ENCODE results near the gene PDE1A. TPM values are rescaled to one million over a fixed set of nuclear protein-coding genes. Genes with fewer than 3 reads are reported as not detected.

The PDE1A gene
- total and polyA plus RNA-seq, 7 donors, result 0.92 to 4.2 (median 1.8) TPM

DNA sequence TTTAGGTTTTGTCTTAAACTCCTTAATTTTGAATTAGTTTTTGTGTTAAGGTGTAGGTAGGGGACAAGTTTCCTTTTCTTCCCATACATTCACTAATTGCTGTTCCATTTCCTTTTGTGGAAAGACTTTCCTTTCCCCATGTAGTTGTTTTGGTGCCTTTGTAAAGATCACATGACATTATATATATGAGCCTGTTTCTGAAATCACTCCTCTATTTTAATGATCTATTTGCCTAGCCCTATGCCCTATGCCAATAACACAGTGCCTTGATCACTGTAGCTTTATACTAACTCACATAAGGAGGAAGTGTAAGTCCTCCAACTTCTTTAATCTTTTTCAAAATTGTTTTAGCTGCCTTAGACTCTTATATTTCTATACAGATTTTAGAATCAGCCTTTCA is 229.3 kb downstream of the PDE1A start:
- no peaks in the 10 kb centered on the region for H3K36me3 ChIP-seq (ENCODE audit: insufficient read depth in 1 of 2, low read depth in 1 of 2)
- H3K4me3 ChIP-seq, result no peak overlapping the region
- H3K27ac ChIP-seq, result no peak overlapping the region
- ATAC-seq (no peak), DNase-seq (no peak)
- no peaks in the 10 kb centered on the region for H3K4me1 ChIP-seq
- intact Hi-C loops (cut with DNase I), result no loop called here
- no peaks in the 10 kb centered on the region for H3K9me3 ChIP-seq
- H3K27me3 ChIP-seq (ENCODE audit: insufficient read depth in 3 of 3, low read length in 2 of 3), result no peaks in the 10 kb centered on the region
- no peak for TF ChIP-seq CTCF (IDR thresholded peaks at IDR 0.05)

GRCh38 chr2:182193291-182193690 is 233.5 kb downstream of the PDE1A start:
- TF ChIP-seq CTCF (IDR thresholded peaks at IDR 0.05), result no peak
- intact Hi-C loops (cut with DNase I), result no loop called here

DNA sequence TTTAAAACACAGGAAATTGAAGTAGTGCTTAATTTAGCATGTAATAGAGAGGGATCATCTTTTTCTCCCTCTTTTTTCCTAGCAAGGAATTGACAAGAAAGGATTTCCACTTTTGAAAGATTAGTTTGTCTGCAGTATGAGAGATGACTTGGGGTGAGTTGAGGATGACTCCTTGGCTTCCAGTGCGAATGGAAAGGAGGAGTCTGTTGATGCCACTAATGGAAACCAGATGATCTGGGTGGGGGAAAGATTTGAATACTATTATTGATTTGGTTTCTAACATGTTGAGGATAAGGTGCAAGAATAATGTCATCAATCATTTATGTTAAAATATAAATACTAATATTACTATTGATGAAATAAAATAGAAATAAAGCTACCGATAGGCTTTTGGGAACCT is 235.8 kb downstream of the PDE1A start:
- ATAC-seq, result no peak
- WGBS, 3 donors, result 85 to 91% (median 89%) methylated on average over 2 of the region's 2 CpGs
- no peak for TF ChIP-seq CTCF (IDR thresholded peaks at IDR 0.05)

More at GRCh38 chr2:182193291-182193690, 233.5 kb downstream of the PDE1A start:
- no peak overlapping the region for H3K4me3 ChIP-seq
- DNase-seq (no peak), ATAC-seq (no peak)
- no peaks in the 10 kb centered on the region for H3K4me1 ChIP-seq
- 86 to 92% (median 88%) methylated on average over 5 of the region's 5 CpGs for WGBS, 3 donors
- H3K9me3 ChIP-seq, result no peaks in the 10 kb centered on the region
- no peak overlapping the region for H3K27ac ChIP-seq
- no peaks in the 10 kb centered on the region for H3K36me3 ChIP-seq (ENCODE audit: insufficient read depth in 1 of 2, low read depth in 1 of 2)
- H3K27me3 ChIP-seq (ENCODE audit: insufficient read depth in 3 of 3, low read length in 2 of 3), result no peaks in the 10 kb centered on the region

DNA sequence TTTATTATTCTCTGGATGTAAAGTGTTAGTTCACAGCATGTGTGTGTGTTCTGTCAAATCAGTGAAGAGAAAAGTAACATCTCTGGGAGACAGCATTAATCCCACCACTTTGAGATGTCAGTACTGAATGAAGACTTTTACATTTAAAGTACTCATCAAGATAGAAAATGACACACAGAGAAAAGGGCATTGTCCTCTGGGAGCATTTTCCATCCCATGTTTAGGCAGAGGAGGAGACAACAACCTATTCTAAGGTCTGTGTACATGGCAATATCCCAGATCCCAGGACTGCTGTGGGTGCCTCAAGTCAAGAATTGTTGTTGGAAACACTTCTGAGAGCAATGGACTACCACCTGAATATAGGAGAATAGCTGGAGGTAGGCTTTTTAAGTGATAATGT is 239.7 kb downstream of the PDE1A start:
- no peak for DNase-seq
- ATAC-seq, result no peak
- Histone ChIP-seq H3K27ac (no peak overlapping the region), H3K4me1 (no peaks in the 10 kb centered on the region), H3K9me3 (peaks cover 5% of the 10 kb centered on the region), H3K36me3 (ENCODE audit: insufficient read depth in 1 of 2, low read depth in 1 of 2) (no peaks in the 10 kb centered on the region), H3K4me3 (no peak overlapping the region), H3K27me3 (ENCODE audit: insufficient read depth in 3 of 3, low read length in 2 of 3) (no peaks in the 10 kb centered on the region)
- TF ChIP-seq CTCF (IDR thresholded peaks at IDR 0.05), result no peak
- intact Hi-C loops (cut with DNase I), result loop anchor here (5.0 kb wide), 1 partner anchor 465 kb away; no protein-coding TSS in a partner anchor

More for the DNA sequence above, 235.8 kb downstream of the PDE1A start:
- Histone ChIP-seq H3K36me3 (ENCODE audit: insufficient read depth in 1 of 2, low read depth in 1 of 2) (no peaks in the 10 kb centered on the region), H3K9me3 (no peaks in the 10 kb centered on the region), H3K4me1 (no peaks in the 10 kb centered on the region), H3K27ac (no peak overlapping the region), H3K27me3 (ENCODE audit: insufficient read depth in 3 of 3, low read length in 2 of 3) (no peaks in the 10 kb centered on the region), H3K4me3 (no peak overlapping the region)
- intact Hi-C loops (cut with DNase I), result no loop called here
- DNase-seq, result no peak

DNA sequence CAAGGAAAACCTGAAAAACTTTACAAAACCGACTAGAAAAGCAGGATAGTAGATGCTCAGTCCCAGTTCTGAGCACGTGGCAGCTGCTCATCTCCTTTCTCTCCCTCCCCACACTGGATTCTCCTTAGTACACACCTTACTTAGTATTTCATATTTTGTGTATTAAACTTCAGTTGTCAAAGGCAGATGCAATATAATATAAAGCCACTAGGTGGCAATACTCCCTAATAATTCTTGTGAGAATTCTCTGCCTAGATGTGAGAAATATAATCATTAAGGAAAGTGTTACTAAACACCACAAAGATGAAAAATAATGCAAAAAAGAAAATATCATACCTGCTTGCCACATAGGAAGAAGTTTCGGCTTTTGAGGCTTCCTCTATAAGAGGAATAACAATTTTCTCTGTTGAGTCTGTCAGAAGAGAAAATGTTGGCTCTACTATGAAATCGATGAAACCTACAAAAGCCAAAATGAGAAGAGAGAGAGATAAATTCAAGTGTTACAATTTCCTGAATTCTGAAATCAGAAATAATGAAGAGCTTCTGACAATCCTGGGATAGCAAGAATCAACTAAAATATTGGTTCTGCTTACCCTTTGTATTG is 240.6 kb downstream of the PDE1A start:
- peaks cover 5% of the 10 kb centered on the region for H3K9me3 ChIP-seq
- 30 to 37% (median 34%) methylated on average over 4 of the region's 4 CpGs for WGBS, 3 donors
- ATAC-seq (peak in 1 of 4 donors; percentile 37), DNase-seq (no peak)
- H3K27ac ChIP-seq, result no peak overlapping the region
- intact Hi-C loops (cut with DNase I), result loop anchor here (5.0 kb wide), 1 partner anchor 466 kb away; no protein-coding TSS in a partner anchor
- no peaks in the 10 kb centered on the region for H3K27me3 ChIP-seq (ENCODE audit: insufficient read depth in 3 of 3, low read length in 2 of 3)
- no peaks in the 10 kb centered on the region for H3K36me3 ChIP-seq (ENCODE audit: insufficient read depth in 1 of 2, low read depth in 1 of 2)
- TF ChIP-seq CTCF (IDR thresholded peaks at IDR 0.05), result peak; percentile 77
- no peak overlapping the region for H3K4me3 ChIP-seq
- H3K4me1 ChIP-seq, result no peaks in the 10 kb centered on the region
